ENCODE measurements around the gene ATXN1.
"Not testable (repeated sequence)": the region's sequence is repeated elsewhere in the genome, so short reads cannot be mapped to it uniquely, and the experiment has no call there.

Gene ATXN1

DNA sequence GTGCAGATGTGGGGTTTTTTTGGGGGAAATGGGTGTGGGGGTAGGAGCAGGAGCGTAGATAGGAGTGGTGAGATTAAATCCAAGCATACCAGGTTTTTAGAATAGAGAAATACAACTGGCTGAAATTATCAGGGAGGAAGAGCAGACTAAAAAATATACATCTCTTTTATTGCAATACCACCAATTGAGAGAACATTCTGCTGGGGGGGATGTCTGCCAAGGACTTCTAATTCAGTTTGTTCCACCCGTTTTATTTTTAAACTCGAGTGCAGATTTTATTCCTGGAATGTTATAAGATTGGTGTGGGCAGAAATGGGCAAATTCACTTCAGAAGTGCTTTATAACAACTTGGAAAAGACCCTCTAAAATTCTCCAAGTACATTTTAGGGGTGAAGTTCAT, 330.2 kb downstream of the ATXN1 start:
- no peak for DNase-seq

DNA sequence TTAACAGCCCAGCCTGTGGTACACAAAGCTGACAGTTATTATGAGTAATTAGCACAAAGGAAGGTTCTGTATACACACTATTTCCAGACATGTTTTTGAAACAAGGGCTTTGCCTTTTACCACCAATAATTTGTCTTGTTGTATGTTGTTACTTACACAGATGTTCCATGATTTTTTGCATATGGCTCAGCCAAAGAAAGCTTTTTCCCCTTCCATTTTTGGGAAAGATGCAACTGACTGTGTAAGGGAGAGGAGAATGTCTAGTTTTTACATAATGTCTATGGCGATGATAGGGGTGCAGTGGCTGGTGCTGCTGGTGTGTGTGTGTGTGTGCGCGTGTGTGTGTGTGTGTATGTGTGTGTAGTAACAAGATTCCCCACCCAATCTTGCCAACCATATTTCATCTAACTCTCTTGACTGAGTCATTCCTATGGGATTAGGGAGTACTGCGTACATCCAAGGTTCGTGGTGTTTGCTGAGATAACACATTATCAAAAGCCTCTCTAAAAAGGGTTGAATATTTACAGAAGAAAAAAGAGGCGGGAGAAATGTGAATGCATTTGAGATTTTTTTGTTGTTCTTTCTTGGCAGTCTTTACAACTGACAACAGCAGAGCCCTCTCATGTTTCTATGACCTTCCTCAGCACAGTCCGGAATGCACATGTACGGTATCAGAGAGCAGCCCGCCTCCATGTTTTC, 330.7 kb downstream of the ATXN1 start:
- DNase-seq, result no peak

DNA sequence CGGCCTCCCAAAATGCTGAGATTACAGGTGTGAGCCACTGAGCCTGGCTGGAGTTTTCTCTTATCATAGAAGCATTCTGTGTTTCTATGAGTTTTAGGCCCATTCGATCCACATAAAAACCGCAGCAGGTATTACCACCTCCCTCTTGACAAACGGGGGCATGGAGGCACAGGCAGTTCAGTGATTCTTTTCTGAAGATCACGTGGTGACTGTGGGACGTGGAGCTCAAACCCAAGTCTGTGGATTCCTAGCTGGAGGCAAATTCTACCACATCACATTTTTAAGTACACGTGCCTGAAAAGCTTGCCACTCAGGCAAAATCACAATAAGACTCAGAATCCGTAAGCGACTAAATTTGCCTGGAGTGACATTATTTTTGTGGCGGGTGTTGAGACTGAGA, 331.6 kb downstream of the ATXN1 start:
- no peak for DNase-seq

DNA sequence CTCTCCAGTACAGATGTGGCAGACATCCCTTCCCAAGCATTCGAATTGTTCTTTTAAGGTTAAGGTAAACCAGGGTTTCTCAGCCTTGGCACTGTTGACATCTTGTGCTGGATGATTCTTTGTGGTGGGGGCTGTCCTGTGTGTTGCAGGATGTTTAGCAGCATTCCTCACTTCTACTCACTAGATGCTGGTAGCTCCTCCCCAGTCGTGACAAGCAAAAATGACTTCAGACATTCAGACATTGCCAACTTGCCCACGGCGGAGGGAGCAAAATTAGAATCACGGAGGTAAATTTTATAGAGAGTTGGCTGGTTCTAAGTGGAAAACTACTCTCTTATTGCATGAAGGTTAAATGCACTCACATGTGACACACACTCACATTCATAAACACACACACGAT, 334.1 kb downstream of the ATXN1 start:
- DNase-seq, result no peak

DNA sequence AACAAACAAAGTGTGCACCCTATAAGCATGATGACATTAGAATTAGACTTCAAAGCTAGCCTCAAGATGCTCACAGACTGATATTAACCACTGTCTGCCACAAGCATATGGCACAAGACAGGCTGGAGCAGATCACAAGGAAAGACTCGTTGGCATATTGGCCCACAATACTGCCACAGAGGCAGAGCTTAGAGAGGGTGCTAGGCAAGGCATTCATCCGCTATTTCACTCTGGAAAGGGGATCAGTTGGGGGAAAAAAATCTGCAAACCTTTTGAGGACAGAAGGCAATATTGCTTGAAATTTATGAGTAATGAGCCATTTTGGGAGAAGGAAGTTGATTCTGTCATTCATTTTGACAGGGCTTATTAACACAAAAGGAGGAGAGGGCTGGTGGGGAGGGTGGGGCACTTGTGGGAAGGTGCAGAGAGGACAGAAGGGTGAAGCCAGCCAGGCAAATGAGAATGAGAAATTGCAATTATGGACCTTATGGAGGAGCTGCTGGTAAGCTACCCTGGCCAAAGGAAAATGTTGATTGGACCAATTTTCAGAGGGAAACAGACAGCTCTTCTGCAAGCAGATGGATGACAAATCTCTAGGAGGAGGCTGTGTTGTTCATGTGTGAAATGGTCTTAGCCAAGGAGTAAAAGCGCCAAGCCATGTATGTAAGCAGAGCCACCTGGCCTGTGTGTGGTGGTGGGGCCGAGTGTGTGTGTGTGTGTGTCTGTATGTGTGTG, 335.2 kb downstream of the ATXN1 start:
- DNase-seq, result no peak

DNA sequence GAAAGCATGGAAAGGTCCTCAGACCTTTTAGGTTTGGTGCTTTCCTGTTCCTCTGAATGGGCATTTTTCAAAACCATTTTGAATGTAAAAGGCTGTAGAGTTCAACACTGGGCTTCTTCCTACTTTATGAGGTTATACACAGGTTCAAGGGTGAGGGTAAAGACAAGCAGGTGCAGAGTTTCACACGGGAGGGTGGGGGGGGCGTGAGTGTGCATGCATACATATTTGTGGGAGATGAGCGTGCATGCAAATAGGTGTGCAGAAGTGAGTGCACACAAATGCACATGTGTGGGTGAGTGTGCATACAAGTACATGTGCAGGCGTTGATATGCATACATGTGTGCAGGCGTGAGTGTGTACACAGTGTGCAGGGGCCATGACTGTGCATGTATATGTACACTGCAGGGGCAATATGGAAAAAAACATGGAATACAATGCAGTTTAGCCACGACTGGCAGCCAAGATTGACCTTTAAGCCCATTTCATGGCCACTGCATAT, 339.7 kb downstream of the ATXN1 start:
- DNase-seq, result no peak

DNA sequence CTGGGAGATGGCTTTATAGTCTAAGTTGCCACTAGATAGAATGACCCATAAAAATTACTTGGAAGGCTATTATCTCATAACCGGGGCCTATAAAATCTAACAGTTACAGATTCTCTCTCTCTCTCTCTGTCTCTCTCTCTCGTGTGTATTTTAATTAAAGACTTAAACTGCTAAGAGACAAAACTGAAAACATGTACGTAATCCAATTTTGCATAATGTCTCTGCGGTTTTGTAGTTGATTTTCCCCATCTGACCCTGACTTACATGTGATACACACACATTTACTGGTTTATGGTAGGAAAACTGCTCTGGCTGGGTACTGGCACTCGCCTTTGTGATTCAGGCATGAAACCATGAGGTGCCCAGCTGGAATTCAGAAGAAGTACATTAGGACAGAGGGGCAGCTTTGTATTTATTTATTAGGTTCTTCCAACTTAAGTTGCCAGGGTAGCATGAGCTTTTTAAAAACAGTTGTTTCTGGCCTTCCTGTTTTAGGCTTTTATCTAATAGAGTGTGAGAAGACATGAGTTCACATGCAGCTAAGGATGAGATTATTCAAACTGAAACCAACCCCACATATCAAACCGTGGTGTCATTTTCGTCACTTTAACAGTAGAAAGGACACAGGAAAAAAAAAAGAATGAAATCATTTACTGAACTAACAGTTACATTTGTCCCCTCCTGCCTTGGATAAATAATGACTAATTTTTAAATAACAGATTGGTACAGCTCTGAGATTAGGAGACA, 340.4 kb downstream of the ATXN1 start:
- DNase-seq, result peak; percentile 83

DNA sequence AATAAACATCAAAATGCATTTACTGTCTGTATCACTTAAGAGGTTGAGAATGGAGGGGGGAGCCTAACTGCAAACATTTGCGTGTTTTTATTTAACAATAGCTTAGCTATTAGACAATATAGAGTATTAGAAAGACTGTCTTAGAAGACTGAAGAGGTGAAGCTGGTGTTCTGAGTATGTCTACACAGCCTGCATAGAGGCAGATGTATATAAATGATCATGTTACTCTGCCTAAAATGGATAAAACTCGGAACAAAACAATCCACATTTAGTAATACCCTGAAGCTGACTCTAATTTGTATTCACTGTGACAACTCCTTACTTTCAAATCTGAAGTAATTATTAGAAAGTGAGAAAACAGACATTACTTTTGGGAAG, 340.9 kb downstream of the ATXN1 start:
- DNase-seq, result no peak

DNA sequence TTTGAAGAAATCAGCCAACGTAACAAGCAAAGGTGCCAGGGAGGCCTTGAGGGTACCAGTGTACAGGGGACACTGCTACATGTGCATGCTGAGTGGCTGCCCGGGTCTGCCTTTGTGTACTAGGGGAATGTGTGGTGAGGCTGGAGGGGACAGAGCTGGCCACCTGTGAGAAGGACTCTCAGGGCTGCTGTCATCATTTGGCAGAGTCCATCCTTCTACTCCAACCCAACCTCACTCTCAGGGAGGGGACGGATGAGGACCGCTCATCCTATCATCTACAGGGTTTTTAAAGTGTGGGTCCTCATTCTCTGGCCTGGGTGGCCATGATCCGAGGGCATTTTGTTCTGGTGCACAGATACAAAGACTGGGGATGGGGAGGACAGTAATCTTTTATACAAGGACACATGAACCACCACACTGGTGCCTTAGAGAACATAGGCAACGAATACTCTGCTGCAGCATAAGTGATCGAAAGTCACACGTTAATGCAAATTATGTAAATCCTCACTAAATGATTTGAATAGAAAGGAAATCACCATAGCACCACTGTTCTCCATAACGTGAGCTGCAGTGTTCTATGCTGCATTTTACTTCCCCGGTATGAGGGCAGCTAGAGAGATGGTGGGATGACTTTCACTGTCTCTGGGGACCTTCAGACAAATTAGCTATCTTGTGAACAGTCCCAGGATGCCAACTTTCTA, 341.5 kb downstream of the ATXN1 start:
- no peak for DNase-seq

DNA sequence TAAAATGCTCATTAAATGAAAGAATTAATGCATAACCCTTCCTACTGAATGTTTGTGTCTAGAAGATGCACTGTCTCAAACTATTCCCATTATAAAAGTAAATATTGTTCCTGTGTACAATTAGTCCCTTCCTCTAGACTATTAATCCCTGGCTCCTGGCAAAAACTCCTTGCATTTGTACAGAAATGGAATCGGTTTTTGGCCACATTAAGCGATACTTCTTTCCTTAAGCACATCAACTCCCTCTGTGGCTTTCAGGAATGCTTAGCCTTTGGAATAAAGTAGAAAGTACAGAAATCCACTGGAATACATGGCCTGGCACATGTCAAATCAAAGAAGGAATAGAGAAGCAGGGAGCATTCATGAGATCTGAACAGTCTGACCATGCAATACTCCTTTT, 343.1 kb downstream of the ATXN1 start:
- DNase-seq, result no peak

DNA sequence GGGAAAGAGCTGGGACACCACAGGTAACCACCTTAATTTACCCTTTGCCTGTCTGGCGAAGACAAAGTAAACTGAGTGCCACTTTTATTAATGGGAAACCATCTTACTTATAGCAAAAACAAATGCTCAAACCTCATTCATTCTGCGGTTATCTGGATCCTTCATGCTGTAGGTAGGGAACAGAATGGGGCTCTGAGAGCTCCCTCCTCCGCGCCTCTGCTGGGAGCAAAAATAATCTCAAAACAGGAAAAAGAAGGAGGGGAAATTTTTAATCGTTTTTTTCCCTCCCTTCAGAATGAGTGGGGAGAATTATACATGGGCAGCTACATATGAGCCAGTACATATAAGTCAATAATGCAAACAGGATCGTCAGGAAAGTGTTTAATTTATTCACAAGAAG, 345.6 kb downstream of the ATXN1 start:
- no peak for DNase-seq

DNA sequence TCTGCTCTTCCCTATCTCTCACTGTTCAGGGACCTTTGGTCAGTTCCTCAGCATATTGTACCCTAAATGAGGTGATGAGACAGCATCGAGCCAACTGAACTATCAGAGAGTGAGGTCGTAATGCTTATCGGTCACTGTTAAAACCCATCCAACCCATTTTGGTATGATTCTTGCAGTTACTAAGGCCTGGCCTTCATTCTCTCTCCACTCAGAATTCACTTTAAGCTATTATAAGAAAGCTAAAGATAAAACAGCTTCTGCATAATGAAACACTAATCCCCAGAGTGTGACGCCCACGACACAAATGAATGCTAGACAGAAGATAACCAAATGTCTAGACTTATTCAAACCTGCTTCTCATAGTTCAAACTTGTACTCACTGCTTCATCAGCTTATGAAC, 347.1 kb downstream of the ATXN1 start:
- peak; percentile 37 for DNase-seq

DNA sequence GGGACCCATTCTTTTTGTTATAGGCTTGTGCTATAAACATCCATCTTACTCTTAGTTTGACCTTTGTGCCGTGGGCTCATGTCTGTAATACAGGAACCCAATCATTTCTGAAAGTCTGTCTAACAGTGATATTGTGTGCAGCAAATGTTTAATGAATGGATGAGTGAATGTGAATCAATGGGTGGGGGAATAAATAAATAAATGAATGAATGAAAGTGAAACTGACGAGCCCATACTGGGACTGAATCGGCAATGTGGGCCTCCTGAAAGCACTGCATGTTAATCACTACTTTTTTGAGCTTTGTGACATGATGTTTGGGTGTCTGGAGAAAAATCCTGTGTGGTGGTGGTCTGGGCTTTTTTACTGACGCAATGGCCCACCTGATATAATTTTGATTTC, 347.9 kb downstream of the ATXN1 start:
- peak; percentile 62 for DNase-seq

DNA sequence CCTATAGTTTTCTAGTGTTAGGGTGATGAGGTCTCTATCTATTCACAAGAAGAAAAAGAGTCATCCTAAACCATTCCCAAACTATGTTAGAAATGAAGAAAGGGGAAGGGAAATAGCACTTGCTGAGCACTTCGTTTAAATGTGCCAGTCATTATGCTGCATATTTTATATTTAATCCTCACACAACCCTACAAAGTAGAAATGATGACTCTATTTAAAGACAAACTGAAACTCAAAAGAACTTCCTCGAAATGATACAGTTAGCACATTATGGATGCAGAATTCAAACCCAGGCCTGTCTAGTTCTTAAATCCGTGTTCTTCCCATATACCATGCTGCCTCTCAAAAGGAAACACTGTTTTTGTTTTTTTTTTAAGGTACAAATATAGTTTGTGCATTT, 348.3 kb downstream of the ATXN1 start:
- DNase-seq, result no peak

DNA sequence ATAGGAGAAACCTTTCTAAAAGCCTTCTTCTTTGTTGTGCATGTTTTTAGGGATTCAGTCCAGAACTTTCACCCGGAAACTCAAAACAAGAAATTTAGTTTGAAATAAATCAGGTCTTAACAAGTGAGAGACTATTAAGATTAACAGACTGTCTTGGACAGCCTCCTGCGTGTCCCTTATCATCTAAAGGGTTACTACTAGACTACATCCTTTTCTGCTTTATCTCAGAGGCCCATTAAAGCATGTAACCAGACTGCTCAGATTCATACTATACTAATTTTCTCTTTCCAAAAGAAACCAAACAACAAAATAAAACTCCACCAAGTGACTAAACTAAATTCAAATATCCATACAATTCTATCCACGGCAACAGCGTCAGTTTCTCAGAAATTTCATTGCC, 349.1 kb downstream of the ATXN1 start:
- no peak for DNase-seq

DNA sequence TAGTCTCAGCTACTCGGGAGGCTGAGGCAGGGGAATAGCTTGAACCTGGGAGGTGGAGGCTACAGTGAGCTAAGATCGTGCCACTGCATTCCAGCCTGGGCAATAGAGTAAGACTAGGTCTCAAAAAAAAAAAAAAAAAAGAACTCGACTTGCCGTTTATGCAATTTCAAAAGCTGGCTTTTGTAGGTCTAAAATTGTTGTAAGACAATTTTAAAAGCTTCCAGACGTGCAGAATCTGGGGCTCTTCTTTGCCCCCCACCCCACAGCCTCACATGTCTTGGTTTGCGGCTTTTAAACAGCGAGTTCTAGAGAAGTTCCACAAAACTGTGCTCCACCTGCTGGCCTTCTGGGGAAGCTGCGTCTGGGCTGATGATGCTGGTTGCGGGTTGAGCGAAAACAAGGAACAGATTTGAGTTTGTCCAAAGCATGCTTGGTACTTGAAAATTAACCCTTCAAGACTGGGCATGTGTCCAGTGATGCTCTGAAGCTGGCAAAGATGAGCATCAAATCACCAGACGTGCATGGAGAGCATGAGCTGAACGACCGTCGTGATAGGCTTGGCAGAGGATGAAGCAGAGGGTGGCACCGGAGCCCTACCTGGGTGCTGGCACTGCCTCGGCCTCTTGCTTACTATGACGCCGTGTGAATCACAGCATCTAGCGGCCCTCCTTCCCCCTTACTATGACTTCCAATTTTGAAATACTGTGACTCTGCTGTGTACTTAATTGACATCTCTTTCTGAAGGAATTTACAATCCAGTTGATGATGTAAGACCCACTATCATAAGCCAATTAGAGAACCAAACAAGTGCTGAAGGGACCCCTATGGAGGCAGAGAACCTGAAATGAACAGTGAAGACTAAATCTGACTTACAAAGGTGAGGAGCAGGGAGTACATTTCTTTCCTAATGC, 351.5 kb downstream of the ATXN1 start:
- DNase-seq, result peak; percentile 66

DNA sequence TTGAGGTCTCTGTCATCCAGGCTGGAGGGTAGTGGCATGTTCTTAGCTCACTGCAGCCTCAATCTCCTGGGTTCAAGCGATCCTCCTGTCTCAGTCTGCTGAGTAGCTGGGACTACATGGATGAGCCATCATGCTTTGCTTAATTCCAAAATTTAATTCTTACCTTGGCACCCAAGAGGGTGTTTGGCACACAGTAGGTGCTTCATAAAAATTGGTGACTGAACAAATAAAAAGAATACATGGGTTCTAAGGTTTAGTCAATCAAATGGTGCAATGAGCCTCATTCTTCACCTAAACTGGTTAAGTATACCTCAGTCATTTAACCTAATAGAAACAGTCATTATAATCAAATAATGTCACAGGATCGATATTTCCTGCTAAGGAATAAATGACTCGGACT, 352.5 kb downstream of the ATXN1 start:
- no peak for DNase-seq

DNA sequence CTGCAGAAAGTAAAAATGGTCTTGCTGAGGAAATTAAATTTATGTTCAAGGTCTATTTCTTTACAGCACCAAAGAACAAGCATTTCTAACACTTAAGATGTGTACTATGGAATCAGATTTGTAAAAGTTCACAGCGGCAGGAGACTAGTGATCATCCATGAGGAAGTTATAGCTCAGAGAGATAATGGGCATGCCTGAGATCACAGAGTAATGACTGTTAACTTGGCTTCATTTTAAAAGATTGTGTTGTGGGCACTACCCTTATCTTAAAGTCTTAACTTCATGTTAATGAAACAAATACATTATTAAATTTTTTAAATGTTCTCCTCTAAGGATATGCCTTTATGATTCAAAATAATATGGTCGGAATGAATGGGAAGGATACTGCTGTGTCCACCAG, 354.3 kb downstream of the ATXN1 start:
- no peak for DNase-seq

DNA sequence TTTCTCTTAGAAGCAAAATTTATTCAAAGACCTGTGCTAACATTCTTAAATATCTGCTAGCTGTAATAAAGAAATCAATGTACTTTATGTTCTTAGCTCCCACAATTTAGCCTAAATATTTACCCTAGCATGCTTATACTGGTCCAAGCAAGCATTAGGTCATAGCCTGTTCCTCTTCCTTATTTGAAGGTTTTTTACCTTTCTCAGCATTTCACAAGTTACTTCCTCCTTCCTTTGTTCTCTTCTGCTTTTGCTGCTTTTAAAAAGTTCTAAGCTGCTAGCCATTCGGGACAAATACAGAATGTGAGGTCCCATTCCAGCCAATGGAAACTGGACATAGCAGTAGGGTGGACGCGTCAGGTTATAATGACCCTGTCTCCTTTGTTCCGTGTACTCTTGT, 354.7 kb downstream of the ATXN1 start:
- DNase-seq, result not testable (repeated sequence)

DNA sequence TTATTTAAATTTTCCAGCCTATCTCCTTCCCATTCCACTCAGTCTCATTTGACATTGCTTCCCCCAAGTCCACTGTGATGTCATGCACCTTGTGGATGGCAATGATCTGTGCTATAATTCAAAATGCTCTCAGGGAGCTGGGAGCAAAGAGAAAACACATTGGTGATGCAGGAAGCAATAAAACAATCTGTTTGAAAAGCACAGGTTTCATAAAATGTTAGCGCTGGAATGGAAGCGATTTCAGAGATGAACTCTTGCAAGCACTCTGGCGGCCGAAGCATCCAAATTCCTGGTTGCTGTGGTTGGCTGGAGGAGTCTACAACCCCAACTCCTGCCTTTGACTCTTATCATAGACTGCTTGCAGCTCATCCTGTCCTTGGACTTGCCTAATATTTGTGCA, 355.9 kb downstream of the ATXN1 start:
- no peak for DNase-seq

DNA sequence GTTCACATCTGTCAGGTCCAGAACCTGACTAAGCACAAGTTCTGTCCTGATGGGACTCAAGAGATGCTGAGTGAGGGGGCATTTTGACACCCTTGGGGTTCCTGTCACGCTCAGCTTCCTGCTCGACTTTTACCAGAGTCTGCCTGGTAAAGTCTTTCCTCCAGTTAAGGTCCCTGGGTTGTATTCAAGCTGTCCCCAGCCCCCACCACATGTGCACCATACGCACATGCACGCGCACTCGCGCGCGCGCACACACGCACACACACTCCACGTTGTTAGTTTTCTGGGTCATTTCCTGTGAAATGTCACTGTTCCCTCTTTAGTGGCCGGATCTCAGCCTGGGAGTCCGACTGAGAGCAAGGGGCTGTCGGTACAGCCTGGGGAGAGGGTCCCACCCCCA, 356.8 kb downstream of the ATXN1 start:
- DNase-seq, result no peak

DNA sequence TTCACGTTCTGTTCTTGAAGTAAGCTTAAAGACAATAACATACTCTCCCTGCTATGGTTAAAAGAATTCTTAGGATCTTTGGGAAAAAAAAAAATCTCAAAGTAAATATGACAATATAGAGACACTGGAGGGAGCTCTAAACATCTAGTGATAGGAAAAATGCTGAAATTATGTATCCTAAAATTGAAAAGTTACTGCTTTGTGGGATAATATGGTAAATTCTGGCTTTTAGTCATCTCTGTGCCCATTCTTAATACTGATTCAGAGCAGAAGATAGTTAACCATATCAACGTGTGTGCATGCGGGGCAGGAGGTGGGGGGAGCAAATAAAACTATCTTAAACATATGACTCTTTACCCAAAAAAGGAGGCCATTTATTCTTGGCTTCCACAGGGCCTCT, 357.4 kb downstream of the ATXN1 start:
- DNase-seq, result no peak

All from CD4-positive, alpha-beta T cell treated with Interleukin-21 for 1 hour (primary cell).